OCI-LY7 (cell line): ENCODE measurements around the gene ZC3H4.

Experiments
- EZH2phosphoT487 ChIP-seq: fragments of 200-600 bp; sonication (generic); IDR thresholded peaks from 2 replicates; pipeline ENCODE4 v1.6.1; 2018; ENCODE audit warnings: low read depth, borderline replicate concordance, mild to moderate bottlenecking, mixed run types, antibody characterized with exemption, low read length, moderate library complexity, mixed read lengths
- TF ChIP-seq, protein P1 (sequence below): fragments of 200-600 bp; sonication (generic); conservative IDR thresholded peaks from 2 replicates; pipeline ENCODE4 v1.5.1; 2014; ENCODE audit warnings: mild to moderate bottlenecking, antibody characterized with exemption, low read length, moderate library complexity, mixed read lengths

DNA sequence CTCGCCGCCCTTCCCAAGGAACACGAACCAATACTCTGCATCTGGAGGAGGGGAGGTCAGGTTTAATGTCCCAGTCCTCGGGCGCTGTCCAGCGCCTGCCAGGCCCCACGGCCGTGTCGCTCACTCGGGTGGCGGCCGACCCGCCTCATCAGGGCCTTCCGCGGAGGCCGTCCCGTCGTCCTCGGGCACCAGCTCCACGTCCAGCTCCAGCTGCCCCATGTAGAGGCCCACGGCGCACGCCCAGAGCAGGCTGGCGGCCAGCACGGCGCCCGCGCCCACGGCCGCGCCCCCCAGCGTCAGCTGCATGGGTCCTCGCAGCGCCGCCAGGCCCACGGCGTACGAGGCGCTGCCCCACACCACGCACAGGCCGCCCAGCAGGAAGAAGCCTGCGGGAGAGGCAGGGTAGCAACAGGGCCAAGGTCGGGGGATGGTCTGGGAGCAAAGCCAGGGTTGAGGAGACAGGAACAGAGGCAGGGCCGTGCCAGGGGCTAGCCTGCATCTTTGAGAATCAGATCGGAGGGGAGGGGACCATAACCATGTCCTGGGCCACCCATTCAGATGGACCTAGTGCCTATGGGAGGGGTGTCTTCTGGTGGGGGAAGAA, 67.6 kb downstream of the ZC3H4 start:
- TF ChIP-seq, protein P1, sequence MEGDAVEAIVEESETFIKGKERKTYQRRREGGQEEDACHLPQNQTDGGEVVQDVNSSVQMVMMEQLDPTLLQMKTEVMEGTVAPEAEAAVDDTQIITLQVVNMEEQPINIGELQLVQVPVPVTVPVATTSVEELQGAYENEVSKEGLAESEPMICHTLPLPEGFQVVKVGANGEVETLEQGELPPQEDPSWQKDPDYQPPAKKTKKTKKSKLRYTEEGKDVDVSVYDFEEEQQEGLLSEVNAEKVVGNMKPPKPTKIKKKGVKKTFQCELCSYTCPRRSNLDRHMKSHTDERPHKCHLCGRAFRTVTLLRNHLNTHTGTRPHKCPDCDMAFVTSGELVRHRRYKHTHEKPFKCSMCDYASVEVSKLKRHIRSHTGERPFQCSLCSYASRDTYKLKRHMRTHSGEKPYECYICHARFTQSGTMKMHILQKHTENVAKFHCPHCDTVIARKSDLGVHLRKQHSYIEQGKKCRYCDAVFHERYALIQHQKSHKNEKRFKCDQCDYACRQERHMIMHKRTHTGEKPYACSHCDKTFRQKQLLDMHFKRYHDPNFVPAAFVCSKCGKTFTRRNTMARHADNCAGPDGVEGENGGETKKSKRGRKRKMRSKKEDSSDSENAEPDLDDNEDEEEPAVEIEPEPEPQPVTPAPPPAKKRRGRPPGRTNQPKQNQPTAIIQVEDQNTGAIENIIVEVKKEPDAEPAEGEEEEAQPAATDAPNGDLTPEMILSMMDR, result no peak
- no peak for TF ChIP-seq EZH2phosphoT487
